Dermis microvascular lymphatic vessel endothelial cell (primary cell): Measurements from ENCODE around the gene ZFYVE28. TPM values are rescaled to one million over a fixed set of nuclear protein-coding genes. Genes with fewer than 3 reads are reported as not detected.

Experiments used
- DNase-seq, 2 donors: peaks; one replicate each; pipeline versions ENCODE4 v3.0.0 to v3.0.0-alpha.2; 2010; ENCODE audit warnings: low read depth in 2 of 2
- total RNA-seq: library from RNA; depleted of rRNA; stranded (reverse); fragments of >200 nt; gene quantifications from 2 replicates; pipeline ENCODE4 v1.2.1, GENCODE V29; 2014

The ZFYVE28 gene
- total RNA-seq, 1 donor from 2014 or later: 1.8 TPM

- DNase-seq: no peak
These were observed 49.6 kb downstream of the ZFYVE28 start for GRCh38 chr4:2368746-2369437.

GRCh38 chr4:2367626-2368025, 50.8 kb downstream of the ZFYVE28 start:
- no peak for DNase-seq

- DNase-seq: no peak
These were observed 51.9 kb downstream of the ZFYVE28 start for GRCh38 chr4:2366252-2367192.

GRCh38 chr4:2365913-2366210, 52.6 kb downstream of the ZFYVE28 start:
- DNase-seq: no peak

- DNase-seq: no peak
These were observed 53.2 kb downstream of the ZFYVE28 start for GRCh38 chr4:2365054-2365912.

- no peak for DNase-seq
These were observed 53.8 kb downstream of the ZFYVE28 start for GRCh38 chr4:2364654-2365053.

- no peak for DNase-seq
These were observed 54.3 kb downstream of the ZFYVE28 start for GRCh38 chr4:2363951-2364653.

- DNase-seq: no peak
These were observed 55.3 kb downstream of the ZFYVE28 start for GRCh38 chr4:2363056-2363721.

GRCh38 chr4:2362266-2363055, 56.0 kb downstream of the ZFYVE28 start:
- no peak for DNase-seq

GRCh38 chr4:2361366-2362265, 56.8 kb downstream of the ZFYVE28 start:
- no peak for DNase-seq

- DNase-seq: no peak
These were observed 58.1 kb downstream of the ZFYVE28 start for GRCh38 chr4:2360396-2360730.

GRCh38 chr4:2359591-2360395, 58.7 kb downstream of the ZFYVE28 start:
- DNase-seq: no peak

- DNase-seq: no peak
These were observed 60.4 kb downstream of the ZFYVE28 start for GRCh38 chr4:2357821-2358745.

GRCh38 chr4:2356123-2357069, 62.0 kb downstream of the ZFYVE28 start:
- DNase-seq: no peak

- no peak for DNase-seq
These were observed 63.7 kb downstream of the ZFYVE28 start for GRCh38 chr4:2354760-2355159.

GRCh38 chr4:2354118-2354517, 64.3 kb downstream of the ZFYVE28 start:
- DNase-seq: no peak
